HepG2 (cell line): Measurements from ENCODE around the gene SPAAR. TPM values are rescaled to one million over a fixed set of nuclear protein-coding genes. Genes with fewer than 3 reads are reported as not detected.
A peak's percentile ranks its signal among the peaks of the same experiment; 100 is the strongest.

Experiments used
- ATAC-seq: fragments of 200-7000 bp; cut with Tn5 transposase; 3 replicates; pipeline ENCODE4 v1.9.1; 2020; ENCODE audit warnings: mild to moderate bottlenecking, moderate library complexity
- BruUV-seq: library from RNA; stranded (reverse); fragments of 400-500 nt; replicated peaks from 2 replicates; lab custom pipeline; 2021; lab: Mats Ljungman, UMichigan
- CTCF ChIA-PET: fragments of 300-600 bp; formaldehyde crosslinking; extraction: SDS; loops from one replicate; lab custom pipeline; 2021; ENCODE audit warnings: low total read pairs, inconsistent platforms, low intra/inter-chr PET ratio; lab: Yijun Ruan, JAX
- POLR2A ChIA-PET: fragments of 350-600 bp; sonication (Branson Sonifier 250); formaldehyde crosslinking; loops from one replicate; lab custom pipeline; 2020; ENCODE audit warnings: antibody characterized with exemption, inconsistent platforms; lab: Yijun Ruan, JAX
- DNase-seq: peaks from one replicate; pipeline ENCODE4 v3.0.0-alpha.2; 2015; ENCODE audit warnings: low spot score
- FAIRE-seq: peaks from 3 replicates; lab custom pipeline; 2011; peaks lifted over from hg19 to GRCh38; lab: Jason Lieb, UNC
- H2AFZ ChIP-seq: one replicate; pipeline ENCODE4 v1.6.1; 2011; ENCODE audit warnings: low read length, inconsistent platforms
- H3K27ac ChIP-seq: fragments of 300-600 bp; 3 replicates; pipeline ENCODE4 v1.8.0; 2011; ENCODE audit warnings: mixed run types, mild to moderate bottlenecking, mixed read lengths, low read length, inconsistent platforms; ENCODE audit not compliant: insufficient read depth; ENCODE audit errors: extremely low read length
- H3K27me3 ChIP-seq, 2 experiments: fragments of 200-600 bp in 1 of 2; 2 replicates in 1 of 2; 3 replicates in 1 of 2; pipeline versions ENCODE4 v1.6.0 to v1.8.0; 2011; ENCODE audit warnings: low read length in 2 of 2, mild to moderate bottlenecking in 2 of 2, moderate library complexity in 2 of 2, inconsistent platforms in 1 of 2; ENCODE audit not compliant: insufficient read depth in 2 of 2, control insufficient read depth in 1 of 2
- H3K36me3 ChIP-seq, 2 experiments: fragments of 200-600 bp in 1 of 2; replicated peaks in 1 of 2; 2 replicates in 1 of 2; 3 replicates in 1 of 2; pipeline versions ENCODE4 v1.5.1 to v1.8.0; 2011; ENCODE audit warnings: low read length in 2 of 2, inconsistent platforms in 1 of 2; ENCODE audit not compliant: insufficient read depth in 2 of 2, control insufficient read depth in 1 of 2
- H3K4me1 ChIP-seq: 2 replicates; pipeline ENCODE4 v1.5.1; 2012; ENCODE audit warnings: low read length, inconsistent platforms; ENCODE audit not compliant: insufficient read depth
- H3K4me2 ChIP-seq: 2 replicates; pipeline ENCODE4 v1.6.0; 2011; ENCODE audit warnings: low read depth, low read length, inconsistent platforms
- H3K4me3 ChIP-seq, 3 experiments: fragments of 200-600 bp in 1 of 3; sonication (generic), shearing (Covaris generic) in 1 of 3; replicated peaks in 1 of 3; 2 replicates each; pipeline ENCODE4 v1.5.1; 2011 to 2016; ENCODE audit warnings: low read length in 3 of 3, inconsistent platforms in 2 of 3, low read depth in 2 of 3, mild to moderate bottlenecking in 2 of 3, control low read depth in 1 of 3, mixed read lengths in 1 of 3; ENCODE audit not compliant: insufficient read depth in 1 of 3
- H3K79me2 ChIP-seq: one replicate; pipeline ENCODE4 v1.6.1; 2011; ENCODE audit warnings: low read length, inconsistent platforms; ENCODE audit not compliant: insufficient read depth
- H3K9ac ChIP-seq: 2 replicates; pipeline ENCODE4 v1.6.0; 2011; ENCODE audit warnings: mild to moderate bottlenecking, low read depth, low read length, inconsistent platforms; ENCODE audit not compliant: insufficient read depth
- H3K9me3 ChIP-seq: 2 replicates; pipeline ENCODE4 v1.5.1; 2012; ENCODE audit warnings: mild to moderate bottlenecking, low read length
- H4K20me1 ChIP-seq: 2 replicates; pipeline ENCODE4 v1.6.0; 2011; ENCODE audit warnings: inconsistent platforms, mild to moderate bottlenecking, low read length, moderate library complexity; ENCODE audit not compliant: insufficient read depth
- ATF2 ChIP-seq: sonication (generic); formaldehyde crosslinking; IDR thresholded peaks from 2 replicates; pipeline ENCODE4 v1.4.0; 2020; ENCODE audit warnings: missing genetic modification reagents
- FIP1L1 ChIP-seq: fragments of 200-400 bp; formaldehyde crosslinking; IDR thresholded peaks from 2 replicates; pipeline ENCODE4 v1.6.1; 2018; ENCODE audit warnings: low read depth, mild to moderate bottlenecking, low read length, moderate library complexity, borderline replicate concordance; ENCODE audit not compliant: insufficient read depth
- GLMP ChIP-seq: sonication (generic); formaldehyde crosslinking; IDR thresholded peaks from 2 replicates; pipeline ENCODE4 v1.9.0; 2021; ENCODE audit warnings: missing genetic modification reagents, mild to moderate bottlenecking, borderline replicate concordance
- MAF1 ChIP-seq: sonication (generic); formaldehyde crosslinking; IDR thresholded peaks from 2 replicates; pipeline ENCODE4 v1.5.0; 2020; ENCODE audit warnings: missing genetic modification reagents, borderline replicate concordance
- MTF1 ChIP-seq: sonication (generic); formaldehyde crosslinking; IDR thresholded peaks from 2 replicates; pipeline ENCODE4 v1.5.0; 2020; ENCODE audit warnings: missing genetic modification reagents
- REXO4 ChIP-seq: sonication (generic); formaldehyde crosslinking; IDR thresholded peaks from 2 replicates; pipeline ENCODE4 v1.8.0; 2022; ENCODE audit warnings: missing genetic modification reagents, mild to moderate bottlenecking, borderline replicate concordance
- ZBTB3 ChIP-seq: sonication (generic); formaldehyde crosslinking; IDR thresholded peaks from 2 replicates; pipeline ENCODE4 v1.4.0; 2020; ENCODE audit warnings: low read depth, mild to moderate bottlenecking, moderate library complexity, missing genetic modification reagents, borderline replicate concordance
- ZNF407 ChIP-seq: sonication (generic); formaldehyde crosslinking; IDR thresholded peaks from one replicate; pipeline ENCODE4 v1.5.1; 2020; ENCODE audit warnings: mild to moderate bottlenecking, missing genetic modification reagents; ENCODE audit errors: not compliant biosample characterization
- WGBS: methylation state at CpG from one replicate; pipeline ENCODE4 v1.1.6; 2017; ENCODE audit warnings: low lambda C conversion rate; 5-methylcytosine and 5-hydroxymethylcytosine counted together
- in situ Hi-C: cut with HindIII; loops from 2 replicates; pipeline ENCODE4 v1.10.0; 2017; ENCODE audit warnings: low pct_unique_long_range_greater_than_20kb; ENCODE audit not compliant: extremely low pct_ligation_motif_present
- intact Hi-C: fragments of 100-400 bp; cut with micrococcal nuclease; formaldehyde crosslinking; loops from one replicate; pipeline ENCODE4 v1.10.0; 2022; ENCODE audit not compliant: unreplicated experiment
- polyA plus RNA-seq, 8 experiments: library from polyadenylated mRNA; depleted of rRNA in 3 of 8; stranded (reverse) in 7 of 8; unstranded in 1 of 8; fragments of >200 nt; fragmentation: Illumina TruSeq in 4 of 8; extraction: Trizol in 4 of 8; gene quantifications; 2 replicates each; pipeline versions ENCODE4 v1.2.1 to v1.2.3, GENCODE V29; 2011 to 2016; ENCODE audit warnings: low read depth in 4 of 8, missing spikeins in 1 of 8, mixed read lengths in 1 of 8; ENCODE audit not compliant: insufficient read depth in 1 of 8
- total RNA-seq, 5 experiments: library from RNA; depleted of rRNA; stranded (reverse); fragments of >200 nt; fragmentation: Illumina TruSeq; extraction: Trizol; gene quantifications; 2 replicates each; pipeline ENCODE4 v1.2.3, GENCODE V29; 2016; ENCODE audit warnings: low read depth in 1 of 5
- TF ChIP-seq, protein P1 (sequence below): sonication (generic); formaldehyde crosslinking; IDR thresholded peaks from 2 replicates; pipeline ENCODE4 v1.4.0; 2020; ENCODE audit warnings: mild to moderate bottlenecking, missing genetic modification reagents

SPAAR gene
- total and polyA plus RNA-seq, 2 of the 13 experiments (the other 11 are each of a cell fraction or from before 2014, with no cell fraction given) = 0.07 TPM; not detected in 1

GRCh38 chr9:35944841-35945240 lies 35.6 kb downstream of the SPAAR start (continued):
- TF ChIP-seq GLMP = no peak
- no peak for TF ChIP-seq ZBTB3 (CRISPR knock-in tag)
- no peak for TF ChIP-seq MTF1 (CRISPR knock-in tag)

- intact Hi-C loops (loop anchor here (1.0 kb wide), 1 partner anchor 42 kb away; no protein-coding TSS in a partner anchor), in situ Hi-C loops (no loop called here)
- no peaks in the 10 kb centered on the region for H4K20me1 ChIP-seq
- peaks cover 5% of the 10 kb centered on the region; the same call in 1 of the 2 replicates for H3K9me3 ChIP-seq
- H3K4me1 ChIP-seq = peaks cover 7% of the 10 kb centered on the region
- BruUV-seq = no TSS peak
- peak; percentile 84 for DNase-seq
- H3K27ac ChIP-seq = no peak overlapping the region
- no peak overlapping the region for H3K9ac ChIP-seq
- H3K79me2 ChIP-seq = no peaks in the 10 kb centered on the region
- peak overlapping the region; percentile 85 for H2AFZ ChIP-seq
- H3K36me3 ChIP-seq = no peaks in the 10 kb centered on the region
- peaks cover 0 to 8% of the 10 kb centered on the region in 2 experiments; a peak in 1 of 5 replicates for H3K27me3 ChIP-seq
- ATAC-seq = peak; percentile 78
- FAIRE-seq = peak; percentile 93
- peak overlapping the region; percentile 66 for H3K4me2 ChIP-seq
- ChIA-PET POLR2A (interaction anchor here (1.0 kb wide), 1 partner anchor 42 kb away, joined by 3 read pairs; no protein-coding TSS in a partner anchor), CTCF (interaction anchor here (1.1 to 1.8 kb wide), 2 partner anchors 43 to 120 kb away, joined by 3 to 21 read pairs; no protein-coding TSS in a partner anchor)
- H3K4me3 ChIP-seq = peak overlapping the region in 2 of 3 experiments; percentile 43 to 46; a peak in 2 of 6 replicates
- 26% methylated on average over 10 of the region's 10 CpGs for WGBS
- no peak for TF ChIP-seq REXO4 (CRISPR knock-in tag)
- TF ChIP-seq FIP1L1 = no peak
- no peak for TF ChIP-seq MAF1 (CRISPR knock-in tag)
- peak; percentile 40; the same call in 1 of the 2 replicates for TF ChIP-seq ATF2
- TF ChIP-seq ZNF407 (CRISPR knock-in tag) = no peak
- TF ChIP-seq, protein P1, sequence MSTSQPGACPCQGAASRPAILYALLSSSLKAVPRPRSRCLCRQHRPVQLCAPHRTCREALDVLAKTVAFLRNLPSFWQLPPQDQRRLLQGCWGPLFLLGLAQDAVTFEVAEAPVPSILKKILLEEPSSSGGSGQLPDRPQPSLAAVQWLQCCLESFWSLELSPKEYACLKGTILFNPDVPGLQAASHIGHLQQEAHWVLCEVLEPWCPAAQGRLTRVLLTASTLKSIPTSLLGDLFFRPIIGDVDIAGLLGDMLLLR (CRISPR knock-in tag) = no peak
Observed at GRCh38 chr9:35945341-35946018, 36.2 kb downstream of the SPAAR start.
